Breast epithelium (tissue), 4 donors: ENCODE measurements around the gene SEPTIN5. TPM values are rescaled to one million over a fixed set of nuclear protein-coding genes. Genes with fewer than 3 reads are reported as not detected.

Source experiments
- DNase-seq, 2 donors: peaks; one replicate each; pipeline ENCODE4 v3.0.0-alpha.2; 2019; ENCODE audit warnings: low spot score in 2 of 2
- H3K27ac ChIP-seq, 2 donors: fragments of 200-600 bp; sonication (generic) in 1 of 2; one replicate each; pipeline ENCODE4 v1.5.1; 2016 to 2019; ENCODE audit warnings: mild to moderate bottlenecking in 1 of 2
- H3K27me3 ChIP-seq, 2 donors: fragments of 200-600 bp; sonication (generic) in 1 of 2; one replicate each; pipeline versions ENCODE4 v1.5.1 to v1.6.0; 2017 to 2019; ENCODE audit warnings: control low read depth in 1 of 2, mild to moderate bottlenecking in 1 of 2
- H3K36me3 ChIP-seq: fragments of 200-600 bp; one replicate; pipeline ENCODE4 v1.5.1; 2019
- H3K4me1 ChIP-seq, 2 donors: fragments of 200-600 bp; sonication (generic); one replicate each; pipeline ENCODE4 v1.5.1; 2016 to 2019; ENCODE audit warnings: control low read depth in 1 of 2
- H3K4me3 ChIP-seq, 3 donors: fragments of 200-600 bp; sonication (generic); 1 replicate in 2 of 3; 2 replicates in 1 of 3; pipeline ENCODE4 v1.5.1; 2016 to 2019; ENCODE audit warnings: mild to moderate bottlenecking in 3 of 3, moderate library complexity in 2 of 3
- H3K9me3 ChIP-seq, 2 donors: fragments of 200-600 bp; sonication (generic) in 1 of 2; one replicate each; pipeline ENCODE4 v1.5.1; 2016 to 2019; ENCODE audit warnings: control low read depth in 1 of 2
- CTCF ChIP-seq, 3 donors: fragments of 450-650 bp; IDR thresholded peaks; one replicate each; pipeline ENCODE4 v1.5.1; 2016 to 2017; ENCODE audit warnings: antibody characterized with exemption in 3 of 3, mild to moderate bottlenecking in 3 of 3, moderate library complexity in 3 of 3
- POLR2A ChIP-seq: fragments of 450-650 bp; IDR thresholded peaks from one replicate; pipeline ENCODE4 v1.6.1; 2016; ENCODE audit warnings: antibody characterized with exemption, mild to moderate bottlenecking, moderate library complexity
- POLR2AphosphoS5 ChIP-seq, 3 donors: sonication (generic); formaldehyde crosslinking; IDR thresholded peaks; one replicate each; pipeline ENCODE4 v1.6.1; 2017; ENCODE audit warnings: antibody characterized with exemption in 3 of 3
- intact Hi-C: fragments of 100-400 bp; cut with DNase I; formaldehyde crosslinking; loops from one replicate; pipeline ENCODE4 v1.15.1; 2023; ENCODE audit warnings: low total_unique reads
- total RNA-seq, 3 donors: library from RNA; depleted of rRNA; stranded (reverse); fragments of >200 nt; gene quantifications; one replicate each; pipeline ENCODE4 v1.1.0, GENCODE V29; 2016

Gene SEPTIN5
- 10 to 100 TPM in 2 of 3 donors, 1 to 10 TPM in 1; 5.4 to 33.8 (median 18.4) TPM for total RNA-seq

GRCh38 chr22:19714312-19715187 lies at the start of gene SEPTIN5:
Gene SEPTIN5, plus strand, starts transcription at chr22:19714503. Its CDS starts 86 bp downstream, at chr22:19714589.
- Histone ChIP-seq H3K4me1 (peaks cover 9 to 12% of the 10 kb centered on the region in 2 donors), H3K27ac (peak within 1 kb of the TSS; percentile 57 to 72), H3K9me3 (no peaks in the 10 kb centered on the region), H3K4me3 (peak within 1 kb of the TSS; percentile 62 to 95 (median 72)), H3K27me3 (peaks cover 0 to 2% of the 10 kb centered on the region in 2 donors), H3K36me3 (no peaks in the 10 kb centered on the region)
- TF ChIP-seq POLR2A (no peak), CTCF (IDR thresholded peaks at IDR 0.05) (no peak), POLR2AphosphoS5 (IDR thresholded peaks at IDR 0.05) (no peak)
- intact Hi-C loops: no loop called here
- no peak for DNase-seq

DNA sequence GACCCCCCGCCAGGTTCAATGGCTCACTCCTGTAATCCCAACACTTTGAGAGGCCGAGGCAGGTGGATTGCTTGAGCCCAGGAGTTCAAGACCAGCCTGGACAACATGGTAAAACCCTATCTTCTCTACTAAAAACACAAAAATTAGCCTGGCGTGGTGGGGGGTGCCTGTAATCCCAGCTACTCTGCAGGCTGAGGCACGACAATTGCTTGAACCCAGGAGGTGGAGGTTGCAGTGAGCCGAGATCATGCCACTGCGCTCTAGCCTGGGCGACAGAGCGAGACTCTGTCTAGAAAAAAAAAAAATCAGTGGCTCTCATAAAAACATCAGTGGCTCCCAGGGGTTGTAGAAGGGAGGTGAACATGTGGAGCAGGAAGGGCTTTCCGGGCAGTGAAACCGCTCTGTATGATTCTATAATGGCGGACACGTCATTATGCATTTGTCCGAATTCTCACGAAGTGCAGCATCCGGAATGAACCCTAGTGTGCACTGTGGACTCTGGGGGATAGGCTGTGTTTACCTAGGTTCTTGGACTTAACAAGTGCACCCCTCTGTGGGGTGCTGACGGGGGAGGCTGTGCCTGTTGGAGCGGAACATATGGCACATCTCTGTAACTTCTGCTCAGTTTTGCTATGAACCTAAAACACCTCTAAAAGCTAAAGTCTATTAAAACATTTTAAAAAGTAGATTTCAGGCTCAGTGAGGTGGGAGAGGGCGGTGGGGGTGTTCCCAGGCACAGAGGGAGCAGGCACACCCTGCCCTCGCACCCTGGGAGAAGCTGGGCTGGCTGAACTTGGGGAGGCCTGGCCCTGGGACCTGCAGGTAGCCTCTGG lies 49.1 kb upstream of the SEPTIN5 start:
- Histone ChIP-seq H3K4me1 (no peaks in the 10 kb centered on the region), H3K9me3 (no peaks in the 10 kb centered on the region), H3K27ac (no peak overlapping the region), H3K27me3 (no peaks in the 10 kb centered on the region), H3K36me3 (no peaks in the 10 kb centered on the region), H3K4me3 (no peak overlapping the region)
- TF ChIP-seq CTCF (IDR thresholded peaks at IDR 0.05) (no peak), POLR2A (no peak), POLR2AphosphoS5 (IDR thresholded peaks at IDR 0.05) (no peak)
- intact Hi-C loops: no loop called here
- no peak for DNase-seq

GRCh38 chr22:19665784-19666672 lies 48.3 kb upstream of the SEPTIN5 start:
- no peaks in the 10 kb centered on the region for H3K9me3 ChIP-seq
- no peaks in the 10 kb centered on the region for H3K36me3 ChIP-seq
- H3K27ac ChIP-seq: no peak overlapping the region
- no peak overlapping the region for H3K4me3 ChIP-seq
- intact Hi-C loops: no loop called here
- no peaks in the 10 kb centered on the region for H3K4me1 ChIP-seq
- TF ChIP-seq POLR2AphosphoS5 (IDR thresholded peaks at IDR 0.05): no peak
- TF ChIP-seq CTCF (IDR thresholded peaks at IDR 0.05): no peak
- no peak for TF ChIP-seq POLR2A
- H3K27me3 ChIP-seq: no peaks in the 10 kb centered on the region
- no peak for DNase-seq

- Histone ChIP-seq H3K27ac (no peak overlapping the region), H3K9me3 (no peaks in the 10 kb centered on the region), H3K4me3 (no peak overlapping the region), H3K27me3 (no peaks in the 10 kb centered on the region), H3K4me1 (no peaks in the 10 kb centered on the region), H3K36me3 (no peaks in the 10 kb centered on the region)
- intact Hi-C loops: no loop called here
- DNase-seq: no peak
- TF ChIP-seq POLR2A: no peak
- TF ChIP-seq POLR2AphosphoS5 (IDR thresholded peaks at IDR 0.05): no peak
- no peak for TF ChIP-seq CTCF (IDR thresholded peaks at IDR 0.05)
Measured at GRCh38 chr22:19666673-19667593, 47.4 kb upstream of the SEPTIN5 start.
